GM12891 (cell line): Measurements from ENCODE around the gene NCF4.

ENCODE experiments used
- DNase-seq: peaks from one replicate; pipeline ENCODE4 v3.0.0; 2011; ENCODE audit warnings: low spot score; ENCODE audit not compliant: insufficient read length
- FAIRE-seq: peaks from 2 replicates; lab custom pipeline; 2011; peaks lifted over from hg19 to GRCh38; lab: Jason Lieb, UNC
- PAX5 ChIP-seq: IDR thresholded peaks from 2 replicates; pipeline ENCODE4 v1.6.1; 2011; ENCODE audit warnings: low read length, moderate library complexity, mild to moderate bottlenecking; ENCODE audit not compliant: insufficient read depth, severe bottlenecking
- POLR2A ChIP-seq: IDR thresholded peaks from 2 replicates; pipeline ENCODE4 v1.6.1; 2011; ENCODE audit warnings: low read depth, low read length, control low read depth
- POLR2AphosphoS5 ChIP-seq: IDR thresholded peaks from 2 replicates; pipeline ENCODE4 v1.6.1; 2011; ENCODE audit warnings: low read depth, low read length, control low read depth
- POU2F2 ChIP-seq: IDR thresholded peaks from 2 replicates; pipeline ENCODE4 v1.6.1; 2011; ENCODE audit warnings: low read depth, mild to moderate bottlenecking, control low read depth, low read length, moderate library complexity
- SPI1 ChIP-seq: IDR thresholded peaks from 2 replicates; pipeline ENCODE4 v1.6.1; 2011; ENCODE audit warnings: low read depth, low read length, control low read depth
- TAF1 ChIP-seq: IDR thresholded peaks from 2 replicates; pipeline ENCODE4 v1.6.1; 2011; ENCODE audit warnings: low read depth, low read length, control low read depth

NCF4 gene

GRCh38 chr22:36925388-36926290 lies 64.8 kb downstream of the NCF4 start:
- DNase-seq = no peak
- no peak for FAIRE-seq
- TF ChIP-seq POLR2AphosphoS5 (no peak), POLR2A (no peak), POU2F2 (no peak), SPI1 (no peak), TAF1 (no peak), PAX5 (no peak)

DNA sequence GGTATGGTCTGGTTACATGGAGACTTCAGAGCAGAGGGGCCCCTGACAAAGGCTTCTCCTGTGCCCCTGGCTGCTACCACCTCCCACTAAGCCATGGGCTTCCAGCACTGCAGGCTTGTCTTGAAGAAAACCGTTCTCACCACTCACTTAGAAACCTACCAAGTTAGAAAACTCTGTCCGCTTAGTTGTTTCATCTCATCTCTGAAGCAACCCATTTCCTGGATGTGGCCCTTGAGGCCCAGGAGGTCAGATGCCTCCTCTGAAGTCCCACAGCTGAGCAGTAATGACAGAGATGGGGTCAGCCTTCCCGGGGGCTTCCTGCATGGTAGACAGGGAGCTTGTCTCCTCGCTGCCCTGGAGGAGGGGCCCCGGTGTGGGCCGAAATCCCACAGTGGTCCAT lies 65.5 kb downstream of the NCF4 start:
- TF ChIP-seq POLR2A (no peak), POLR2AphosphoS5 (no peak), SPI1 (no peak), PAX5 (no peak), TAF1 (no peak), POU2F2 (no peak)
- DNase-seq (no peak), FAIRE-seq (no peak)

DNA sequence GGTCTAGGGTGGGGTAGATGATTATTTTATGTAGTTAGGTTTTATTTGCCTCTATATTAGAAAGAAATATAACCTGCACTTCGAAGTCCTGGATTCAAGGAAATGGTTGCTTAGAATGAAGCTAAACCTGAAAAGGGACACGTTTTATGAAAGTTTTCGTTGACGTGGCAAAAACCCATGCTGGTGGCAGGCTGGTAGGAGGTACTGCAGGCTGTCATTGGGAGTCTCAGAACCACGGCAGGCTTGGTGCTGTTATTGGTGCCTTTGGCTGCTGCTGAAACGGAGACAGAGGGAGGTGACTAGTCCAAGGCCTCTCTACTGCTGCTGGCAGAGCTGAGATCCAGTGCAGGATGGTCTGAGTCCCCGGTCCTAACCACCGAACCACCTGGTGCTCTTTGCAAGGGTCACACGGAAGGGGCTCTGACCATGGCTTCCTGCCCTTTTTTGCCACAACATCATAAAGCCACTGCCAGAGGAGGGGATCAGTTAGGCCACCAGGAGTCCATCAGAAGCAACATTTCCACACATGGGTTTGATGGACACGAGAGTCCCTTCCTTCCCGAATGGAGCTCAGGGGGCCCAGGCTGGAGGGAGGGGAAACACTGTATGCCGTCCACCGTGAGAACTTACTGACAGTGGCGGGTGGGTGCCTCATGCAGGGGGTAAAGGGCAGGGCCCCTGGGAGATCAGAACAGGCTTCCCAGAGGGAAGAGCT lies 66.1 kb downstream of the NCF4 start:
- no peak for TF ChIP-seq SPI1
- no peak for TF ChIP-seq POLR2AphosphoS5
- no peak for TF ChIP-seq POU2F2
- no peak for TF ChIP-seq PAX5
- TF ChIP-seq POLR2A = no peak
- TF ChIP-seq TAF1 = no peak
- no peak for FAIRE-seq
- no peak for DNase-seq
